GM12878 (cell line): ENCODE measurements around the gene PDE6A. TPM values are rescaled to one million over a fixed set of nuclear protein-coding genes. Genes with fewer than 3 reads are reported as not detected.

Source experiments
- polyA plus RNA-seq, 11 experiments: library from polyadenylated mRNA; depleted of rRNA in 4 of 11; unstranded in 6 of 11; stranded (reverse) in 5 of 11; fragments of >200 nt; fragmentation: Nextera tagmentation in 4 of 11; fragmentation: Illumina TruSeq in 1 of 11; extraction: Ambion mirVana in 4 of 11; extraction: Trizol in 1 of 11; gene quantifications; 1 replicate in 1 of 11; 2 replicates in 10 of 11; pipeline versions ENCODE4 v1.2.1 to v1.2.3, GENCODE V29; 2011 to 2016; ENCODE audit warnings: inconsistent platforms in 2 of 11, missing spikeins in 2 of 11, low read depth in 1 of 11
- total RNA-seq, 4 experiments: library from RNA; depleted of rRNA in 3 of 4; stranded (reverse); fragments of >200 nt in 3 of 4; fragmentation: Illumina TruSeq in 1 of 4; extraction: Trizol in 1 of 4; gene quantifications; 2 replicates each; pipeline versions ENCODE4 v1.2.1 to v1.2.3, GENCODE V29; 2013 to 2021
- TF ChIP-seq, protein P1 (sequence below): fragments of 450-650 bp; IDR thresholded peaks from 2 replicates; pipeline ENCODE4 v1.6.1; 2018; ENCODE audit warnings: mild to moderate bottlenecking, low read depth, moderate library complexity; ENCODE audit not compliant: partially characterized antibody
- TF ChIP-seq, protein P2 (sequence below): fragments of 450-650 bp; IDR thresholded peaks from 2 replicates; pipeline ENCODE4 v1.6.1; 2017; ENCODE audit warnings: mild to moderate bottlenecking, moderate library complexity

Gene PDE6A
- total and polyA plus RNA-seq, 10 of the 15 experiments (the other 5 are each of a cell fraction or from before 2014, with no cell fraction given), result 0.05 to 0.26 TPM; not detected in 8

DNA sequence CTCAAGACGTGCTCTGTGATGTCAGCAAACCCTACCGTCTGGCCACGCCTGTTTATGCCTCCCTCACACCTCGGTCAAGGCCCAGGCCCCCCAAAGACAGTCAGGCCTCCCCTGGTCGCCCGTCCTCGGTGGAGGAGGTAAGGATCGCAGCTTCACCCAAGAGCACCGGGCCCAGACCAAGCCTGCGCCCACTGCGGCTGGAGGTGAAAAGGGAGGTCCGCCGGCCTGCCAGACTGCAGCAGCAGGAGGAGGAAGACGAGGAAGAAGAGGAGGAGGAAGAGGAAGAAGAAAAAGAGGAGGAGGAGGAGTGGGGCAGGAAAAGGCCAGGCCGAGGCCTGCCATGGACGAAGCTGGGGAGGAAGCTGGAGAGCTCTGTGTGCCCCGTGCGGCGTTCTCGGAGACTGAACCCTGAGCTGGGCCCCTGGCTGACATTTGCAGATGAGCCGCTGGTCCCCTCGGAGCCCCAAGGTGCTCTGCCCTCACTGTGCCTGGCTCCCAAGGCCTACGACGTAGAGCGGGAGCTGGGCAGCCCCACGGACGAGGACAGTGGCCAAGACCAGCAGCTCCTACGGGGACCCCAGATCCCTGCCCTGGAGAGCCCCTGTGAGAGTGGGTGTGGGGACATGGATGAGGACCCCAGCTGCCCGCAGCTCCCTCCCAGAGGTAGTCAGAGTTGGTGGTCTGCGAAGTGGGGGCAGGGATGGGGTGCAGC lies 111.3 kb downstream of the PDE6A start (continued):
- TF ChIP-seq, protein P1, sequence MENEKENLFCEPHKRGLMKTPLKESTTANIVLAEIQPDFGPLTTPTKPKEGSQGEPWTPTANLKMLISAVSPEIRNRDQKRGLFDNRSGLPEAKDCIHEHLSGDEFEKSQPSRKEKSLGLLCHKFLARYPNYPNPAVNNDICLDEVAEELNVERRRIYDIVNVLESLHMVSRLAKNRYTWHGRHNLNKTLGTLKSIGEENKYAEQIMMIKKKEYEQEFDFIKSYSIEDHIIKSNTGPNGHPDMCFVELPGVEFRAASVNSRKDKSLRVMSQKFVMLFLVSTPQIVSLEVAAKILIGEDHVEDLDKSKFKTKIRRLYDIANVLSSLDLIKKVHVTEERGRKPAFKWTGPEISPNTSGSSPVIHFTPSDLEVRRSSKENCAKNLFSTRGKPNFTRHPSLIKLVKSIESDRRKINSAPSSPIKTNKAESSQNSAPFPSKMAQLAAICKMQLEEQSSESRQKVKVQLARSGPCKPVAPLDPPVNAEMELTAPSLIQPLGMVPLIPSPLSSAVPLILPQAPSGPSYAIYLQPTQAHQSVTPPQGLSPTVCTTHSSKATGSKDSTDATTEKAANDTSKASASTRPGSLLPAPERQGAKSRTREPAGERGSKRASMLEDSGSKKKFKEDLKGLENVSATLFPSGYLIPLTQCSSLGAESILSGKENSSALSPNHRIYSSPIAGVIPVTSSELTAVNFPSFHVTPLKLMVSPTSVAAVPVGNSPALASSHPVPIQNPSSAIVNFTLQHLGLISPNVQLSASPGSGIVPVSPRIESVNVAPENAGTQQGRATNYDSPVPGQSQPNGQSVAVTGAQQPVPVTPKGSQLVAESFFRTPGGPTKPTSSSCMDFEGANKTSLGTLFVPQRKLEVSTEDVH, result no peak
- TF ChIP-seq, protein P2, sequence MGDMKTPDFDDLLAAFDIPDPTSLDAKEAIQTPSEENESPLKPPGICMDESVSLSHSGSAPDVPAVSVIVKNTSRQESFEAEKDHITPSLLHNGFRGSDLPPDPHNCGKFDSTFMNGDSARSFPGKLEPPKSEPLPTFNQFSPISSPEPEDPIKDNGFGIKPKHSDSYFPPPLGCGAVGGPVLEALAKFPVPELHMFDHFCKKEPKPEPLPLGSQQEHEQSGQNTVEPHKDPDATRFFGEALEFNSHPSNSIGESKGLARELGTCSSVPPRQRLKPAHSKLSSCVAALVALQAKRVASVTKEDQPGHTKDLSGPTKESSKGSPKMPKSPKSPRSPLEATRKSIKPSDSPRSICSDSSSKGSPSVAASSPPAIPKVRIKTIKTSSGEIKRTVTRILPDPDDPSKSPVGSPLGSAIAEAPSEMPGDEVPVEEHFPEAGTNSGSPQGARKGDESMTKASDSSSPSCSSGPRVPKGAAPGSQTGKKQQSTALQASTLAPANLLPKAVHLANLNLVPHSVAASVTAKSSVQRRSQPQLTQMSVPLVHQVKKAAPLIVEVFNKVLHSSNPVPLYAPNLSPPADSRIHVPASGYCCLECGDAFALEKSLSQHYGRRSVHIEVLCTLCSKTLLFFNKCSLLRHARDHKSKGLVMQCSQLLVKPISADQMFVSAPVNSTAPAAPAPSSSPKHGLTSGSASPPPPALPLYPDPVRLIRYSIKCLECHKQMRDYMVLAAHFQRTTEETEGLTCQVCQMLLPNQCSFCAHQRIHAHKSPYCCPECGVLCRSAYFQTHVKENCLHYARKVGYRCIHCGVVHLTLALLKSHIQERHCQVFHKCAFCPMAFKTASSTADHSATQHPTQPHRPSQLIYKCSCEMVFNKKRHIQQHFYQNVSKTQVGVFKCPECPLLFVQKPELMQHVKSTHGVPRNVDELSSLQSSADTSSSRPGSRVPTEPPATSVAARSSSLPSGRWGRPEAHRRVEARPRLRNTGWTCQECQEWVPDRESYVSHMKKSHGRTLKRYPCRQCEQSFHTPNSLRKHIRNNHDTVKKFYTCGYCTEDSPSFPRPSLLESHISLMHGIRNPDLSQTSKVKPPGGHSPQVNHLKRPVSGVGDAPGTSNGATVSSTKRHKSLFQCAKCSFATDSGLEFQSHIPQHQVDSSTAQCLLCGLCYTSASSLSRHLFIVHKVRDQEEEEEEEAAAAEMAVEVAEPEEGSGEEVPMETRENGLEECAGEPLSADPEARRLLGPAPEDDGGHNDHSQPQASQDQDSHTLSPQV, result no peak
